Measurements from ENCODE around the gene MAML3. TPM values are rescaled to one million over a fixed set of nuclear protein-coding genes. Genes with fewer than 3 reads are reported as not detected.
A peak's percentile ranks its signal among the peaks of the same experiment; 100 is the strongest.

Gene MAML3
- total RNA-seq, 1 experiment from 2014 or later, result 12.1 TPM

- intact Hi-C loops (cut with micrococcal nuclease; ENCODE audit: unreplicated experiment), result no loop called here
These were observed 2.7 kb upstream of the MAML3 start for GRCh38 chr4:140156529-140157171.

GRCh38 chr4:140154572-140154891 is 548 bp upstream of the MAML3 start:
- H3K4me3 ChIP-seq (ENCODE audit: low read depth, low read length), result peak overlapping the region; percentile 91
- H3K4me3 Mint-ChIP-seq (ENCODE audit: unreplicated experiment), result peak overlapping the region; percentile 97
- POLR2A ChIA-PET, result interaction anchor here (1.0 to 1.8 kb wide), 3 partner anchors 98 to 135 kb away, joined by 6 to 8 read pairs (median 7); no protein-coding TSS in a partner anchor
- no peaks in the 10 kb centered on the region for H3K4me1 Mint-ChIP-seq (ENCODE audit: low read depth, unreplicated experiment)
- CTCF ChIA-PET, result no interaction called here
- TF ChIP-seq CTCF (IDR thresholded peaks at IDR 0.05; ENCODE audit: insufficient read depth in 1 of 2, low read depth in 1 of 2, low read length in 1 of 2, severe bottlenecking in 1 of 2, unreplicated experiment in 1 of 2), result no peak
- H3K27me3 Mint-ChIP-seq (ENCODE audit: insufficient read depth, unreplicated experiment), result no peaks in the 10 kb centered on the region
- BruUV-seq (replicated peaks), result no TSS peak
- no peaks in the 10 kb centered on the region for H3K9me3 ChIP-seq
- H3K36me3 Mint-ChIP-seq (ENCODE audit: insufficient read depth, unreplicated experiment), result peaks cover 28% of the 10 kb centered on the region
- intact Hi-C loops (cut with micrococcal nuclease; ENCODE audit: unreplicated experiment), result loop anchor here (1.0 to 5.0 kb wide), 2 partner anchors 99 to 487 kb away; partner anchors contain the start of gene MGST2
- no peaks in the 10 kb centered on the region for H3K4me1 ChIP-seq
- no peaks in the 10 kb centered on the region for H3K36me3 ChIP-seq (ENCODE audit: control insufficient read depth, insufficient read depth, low read length)
- no peaks in the 10 kb centered on the region for H3K9me3 Mint-ChIP-seq (ENCODE audit: unreplicated experiment)
- DNase-seq, result no peak
- peak overlapping the region; percentile 97 for H3K27ac Mint-ChIP-seq (ENCODE audit: unreplicated experiment)
- H3K27me3 ChIP-seq (replicated peaks; ENCODE audit: control insufficient read depth, insufficient read depth, low read length), result no peaks in the 10 kb centered on the region

More at GRCh38 chr4:140156529-140157171, 2.7 kb upstream of the MAML3 start:
- no TSS peak for BruUV-seq (replicated peaks)
- no peaks in the 10 kb centered on the region for H3K9me3 Mint-ChIP-seq (ENCODE audit: unreplicated experiment)
- H3K4me1 Mint-ChIP-seq (ENCODE audit: low read depth, unreplicated experiment), result no peaks in the 10 kb centered on the region
- H3K27me3 Mint-ChIP-seq (ENCODE audit: insufficient read depth, unreplicated experiment), result no peaks in the 10 kb centered on the region
- ChIA-PET CTCF (no interaction called here), POLR2A (no interaction called here)
- H3K4me3 ChIP-seq (ENCODE audit: low read depth, low read length), result no peak overlapping the region
- no peak overlapping the region for H3K27ac Mint-ChIP-seq (ENCODE audit: unreplicated experiment)
- no peak for DNase-seq
- no peaks in the 10 kb centered on the region for H3K4me1 ChIP-seq
- no peak overlapping the region for H3K4me3 Mint-ChIP-seq (ENCODE audit: unreplicated experiment)
- no peaks in the 10 kb centered on the region for H3K9me3 ChIP-seq
- no peaks in the 10 kb centered on the region for H3K36me3 ChIP-seq (ENCODE audit: control insufficient read depth, insufficient read depth, low read length)
- no peaks in the 10 kb centered on the region for H3K27me3 ChIP-seq (replicated peaks; ENCODE audit: control insufficient read depth, insufficient read depth, low read length)
- H3K36me3 Mint-ChIP-seq (ENCODE audit: insufficient read depth, unreplicated experiment), result peaks cover 26% of the 10 kb centered on the region
- TF ChIP-seq CTCF (IDR thresholded peaks at IDR 0.05; ENCODE audit: insufficient read depth in 1 of 2, low read depth in 1 of 2, low read length in 1 of 2, severe bottlenecking in 1 of 2, unreplicated experiment in 1 of 2), result no peak

- no peaks in the 10 kb centered on the region for H3K9me3 ChIP-seq
- intact Hi-C loops (cut with micrococcal nuclease; ENCODE audit: unreplicated experiment), result loop anchor here (5.0 kb wide), 1 partner anchor 486 kb away; the partner anchor contains the start of gene MGST2
- CTCF ChIA-PET, result interaction anchor here (0.7 to 1.1 kb wide), 3 partner anchors 90 to 488 kb away, joined by 3 read pairs; partner anchors contain the start of gene MGST2
These were observed 616 bp downstream of the MAML3 start for GRCh38 chr4:140153419-140153717.

More at GRCh38 chr4:140153419-140153717, 616 bp downstream of the MAML3 start:
- Mint-ChIP-seq H3K4me3 (ENCODE audit: unreplicated experiment) (peak overlapping the region; percentile 97), H3K27me3 (ENCODE audit: insufficient read depth, unreplicated experiment) (no peaks in the 10 kb centered on the region), H3K9me3 (ENCODE audit: unreplicated experiment) (no peaks in the 10 kb centered on the region), H3K4me1 (ENCODE audit: low read depth, unreplicated experiment) (peaks cover 3% of the 10 kb centered on the region), H3K36me3 (ENCODE audit: insufficient read depth, unreplicated experiment) (peaks cover 28% of the 10 kb centered on the region), H3K27ac (ENCODE audit: unreplicated experiment) (peak overlapping the region; percentile 97)
- BruUV-seq (replicated peaks), result TSS peak; percentile 23
- DNase-seq, result no peak
- no peak for TF ChIP-seq CTCF (IDR thresholded peaks at IDR 0.05; ENCODE audit: insufficient read depth in 1 of 2, low read depth in 1 of 2, low read length in 1 of 2, severe bottlenecking in 1 of 2, unreplicated experiment in 1 of 2)
- POLR2A ChIA-PET, result interaction anchor here (0.6 to 1.8 kb wide), 4 partner anchors 99 to 133 kb away, joined by 3 to 8 read pairs (median 6); no protein-coding TSS in a partner anchor
- peak overlapping the region; percentile 91 for H3K4me3 ChIP-seq (ENCODE audit: low read depth, low read length)
- H3K4me1 ChIP-seq, result peaks cover 8% of the 10 kb centered on the region; the same call in 1 of the 2 replicates
- no peaks in the 10 kb centered on the region for H3K27me3 ChIP-seq (replicated peaks; ENCODE audit: control insufficient read depth, insufficient read depth, low read length)
- H3K36me3 ChIP-seq (ENCODE audit: control insufficient read depth, insufficient read depth, low read length), result no peaks in the 10 kb centered on the region

Data from Caco-2 (cell line).